Activated CD4-positive, alpha-beta memory T cell treated with anti-CD3 and anti-CD28 coated beads, Interleukin-2, amount 10 ng/mL, durations not matched to agents 7 days and 5 days (primary cell): ENCODE data around the gene RASSF5. TPM values are rescaled to one million over a fixed set of nuclear protein-coding genes. Genes with fewer than 3 reads are reported as not detected.

ENCODE experiments used
- CTCF ChIA-PET: fragments of 350-600 bp; sonication (Branson Sonifier 250); formaldehyde crosslinking; loops from one replicate; lab custom pipeline; 2021; ENCODE audit warnings: antibody characterized with exemption, inconsistent platforms; lab: Charles Lee
- POLR2A ChIA-PET: fragments of 350-600 bp; sonication (Branson Sonifier 250); formaldehyde crosslinking; loops from one replicate; lab custom pipeline; 2021; ENCODE audit warnings: antibody characterized with exemption; lab: Charles Lee
- DNase-seq: peaks from one replicate; pipeline ENCODE4 v3.0.0-alpha.2; 2020
- H3K27ac Mint-ChIP-seq: one replicate; pipeline ENCODE4 v1.8.0; 2021; ENCODE audit warnings: mild to moderate bottlenecking, mixed read lengths
- H3K27me3 Mint-ChIP-seq: one replicate; pipeline ENCODE4 v1.8.0; 2021; ENCODE audit warnings: mixed read lengths
- H3K36me3 Mint-ChIP-seq: one replicate; pipeline ENCODE4 v1.8.0; 2021; ENCODE audit warnings: low read depth, mixed read lengths
- H3K4me1 Mint-ChIP-seq: one replicate; pipeline ENCODE4 v1.8.0; 2021; ENCODE audit warnings: mixed read lengths
- H3K4me3 Mint-ChIP-seq: one replicate; pipeline ENCODE4 v1.8.0; 2021; ENCODE audit warnings: mild to moderate bottlenecking, mixed read lengths
- H3K9me3 Mint-ChIP-seq: one replicate; pipeline ENCODE4 v1.8.0; 2021; ENCODE audit warnings: mixed read lengths
- total RNA-seq, 2 experiments: library from RNA; stranded (reverse); gene quantifications; one replicate each; pipeline ENCODE4 v1.2.3, GENCODE V29; 2021

Gene RASSF5
- total RNA-seq, 2 experiments from 2014 or later = 213 to 216 TPM

DNA sequence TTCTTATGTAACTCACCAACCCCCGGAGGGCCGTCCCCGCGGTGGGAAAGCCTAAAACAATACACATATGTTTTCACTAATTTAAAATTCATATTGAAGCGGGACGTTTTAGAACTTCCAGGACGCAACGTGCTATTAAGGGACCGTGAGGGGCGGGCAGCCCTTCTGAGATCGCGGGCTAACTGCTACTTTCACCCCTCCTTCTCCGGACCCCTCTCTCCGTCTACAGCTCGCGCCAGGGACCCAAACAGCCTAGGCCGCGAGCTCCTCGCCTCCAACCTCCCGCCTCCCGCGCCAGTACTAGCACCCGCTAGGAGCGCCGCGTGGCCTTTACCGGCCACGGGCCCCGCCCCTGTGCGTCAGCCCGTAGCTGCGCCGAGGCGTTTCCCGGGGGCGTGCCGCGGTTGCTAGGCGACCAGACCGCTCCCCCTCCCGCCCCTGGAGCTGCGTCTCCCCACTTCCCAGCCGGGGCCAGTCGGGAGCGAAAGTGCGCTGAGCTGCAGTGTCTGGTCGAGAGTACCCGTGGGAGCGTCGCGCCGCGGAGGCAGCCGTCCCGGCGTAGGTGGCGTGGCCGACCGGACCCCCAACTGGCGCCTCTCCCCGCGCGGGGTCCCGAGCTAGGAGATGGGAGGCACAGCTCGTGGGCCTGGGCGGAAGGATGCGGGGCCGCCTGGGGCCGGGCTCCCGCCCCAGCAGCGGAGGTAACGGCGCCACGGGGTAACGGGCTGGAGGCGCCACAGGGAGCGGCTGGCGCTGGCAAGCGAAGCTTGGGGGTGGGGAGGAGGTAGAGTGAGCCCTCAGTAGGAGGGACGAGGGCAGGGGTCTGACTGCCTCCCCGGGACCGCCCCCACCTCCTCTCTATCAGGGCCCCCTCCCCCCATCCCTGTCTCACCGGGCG is 128.0 kb downstream of the RASSF5 start, which contains the start of gene DYRK3:
Gene DYRK3, plus strand, starts transcription at position 457 of the 898 bp plus-strand sequence. Its CDS starts 168 bp downstream, at position 625.
- Mint-ChIP-seq H3K4me3 (peak within 1 kb of the TSS; percentile 80), H3K27ac (peak within 1 kb of the TSS; percentile 80), H3K36me3 (no peaks in the 10 kb centered on the region), H3K9me3 (no peaks in the 10 kb centered on the region), H3K4me1 (peaks cover 36% of the 10 kb centered on the region), H3K27me3 (peaks cover 23% of the 10 kb centered on the region)
- CTCF ChIA-PET = interaction anchor here (0.6 to 8.8 kb wide), 46 partner anchors 9 to 1162 kb away, joined by 3 to 250 read pairs (median 4); partner anchors contain the start of genes EIF2D and FCMR
- DNase-seq = peak; percentile 95
- POLR2A ChIA-PET = interaction anchor here (0.7 to 3.1 kb wide), 15 partner anchors 14 to 286 kb away, joined by 3 to 33 read pairs (median 4); partner anchors contain the start of genes EIF2D, FCMR and IKBKE

DNA sequence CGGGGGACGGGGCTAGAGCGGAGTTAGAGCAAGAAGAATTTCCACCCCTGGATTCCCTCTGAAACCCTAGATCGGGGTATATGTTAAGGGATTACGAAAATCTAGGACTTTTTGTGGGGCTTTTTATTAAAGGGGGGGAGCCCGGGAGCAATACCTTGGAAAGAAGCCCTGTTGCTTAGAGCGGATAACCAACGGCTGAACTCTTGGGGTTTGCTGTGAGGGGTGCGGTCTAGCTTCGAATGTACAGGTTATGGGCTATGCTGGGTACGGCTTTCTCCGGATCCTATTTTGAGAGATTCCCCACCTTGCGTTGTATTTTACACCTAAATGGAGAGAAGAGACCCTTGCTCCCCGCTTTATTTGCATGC is 128.6 kb downstream of the RASSF5 start:
- Mint-ChIP-seq H3K36me3 (no peaks in the 10 kb centered on the region), H3K4me3 (peak overlapping the region; percentile 80), H3K4me1 (peaks cover 36% of the 10 kb centered on the region), H3K9me3 (no peaks in the 10 kb centered on the region), H3K27me3 (peaks cover 22% of the 10 kb centered on the region), H3K27ac (no peak overlapping the region)
- ChIA-PET POLR2A (interaction anchor here (0.8 to 3.1 kb wide), 12 partner anchors 13 to 166 kb away, joined by 3 to 33 read pairs (median 6); partner anchors contain the start of genes EIF2D and IKBKE), CTCF (interaction anchor here (0.6 to 8.8 kb wide), 22 partner anchors 9 to 1161 kb away, joined by 3 to 250 read pairs (median 7); partner anchors contain the start of genes EIF2D and FCMR)
- DNase-seq = peak; percentile 25

DNA sequence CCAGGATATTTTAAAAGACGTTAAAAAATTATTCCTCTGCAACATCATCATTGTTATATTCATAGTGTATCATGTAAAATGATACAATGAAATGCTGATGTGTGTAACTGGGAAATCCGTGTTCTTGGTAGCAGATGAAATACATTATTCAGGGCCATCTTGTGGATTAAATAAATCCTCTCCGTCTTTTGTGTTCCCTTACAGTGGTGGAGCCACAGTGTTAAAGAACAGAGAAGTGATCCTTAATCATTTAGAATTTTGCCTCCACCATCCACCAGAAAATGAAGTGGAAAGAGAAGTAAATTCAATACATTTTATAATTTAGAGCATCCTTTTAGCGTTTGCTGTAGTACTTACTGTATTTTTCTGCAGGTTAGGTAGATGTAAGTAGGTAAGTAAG is 129.3 kb downstream of the RASSF5 start:
- H3K4me1 Mint-ChIP-seq = peaks cover 36% of the 10 kb centered on the region
- H3K36me3 Mint-ChIP-seq = no peaks in the 10 kb centered on the region
- POLR2A ChIA-PET = interaction anchor here (1.7 to 3.1 kb wide), 2 partner anchors 27 kb away, joined by 6 to 33 read pairs; no protein-coding TSS in a partner anchor
- peaks cover 16% of the 10 kb centered on the region for H3K27me3 Mint-ChIP-seq
- H3K9me3 Mint-ChIP-seq = no peaks in the 10 kb centered on the region
- CTCF ChIA-PET = interaction anchor here (0.9 to 8.8 kb wide), 9 partner anchors 9 to 173 kb away, joined by 3 to 250 read pairs (median 5); partner anchors contain the start of gene EIF2D
- no peak overlapping the region for H3K27ac Mint-ChIP-seq
- no peak for DNase-seq
- peak overlapping the region; percentile 9 for H3K4me3 Mint-ChIP-seq

DNA sequence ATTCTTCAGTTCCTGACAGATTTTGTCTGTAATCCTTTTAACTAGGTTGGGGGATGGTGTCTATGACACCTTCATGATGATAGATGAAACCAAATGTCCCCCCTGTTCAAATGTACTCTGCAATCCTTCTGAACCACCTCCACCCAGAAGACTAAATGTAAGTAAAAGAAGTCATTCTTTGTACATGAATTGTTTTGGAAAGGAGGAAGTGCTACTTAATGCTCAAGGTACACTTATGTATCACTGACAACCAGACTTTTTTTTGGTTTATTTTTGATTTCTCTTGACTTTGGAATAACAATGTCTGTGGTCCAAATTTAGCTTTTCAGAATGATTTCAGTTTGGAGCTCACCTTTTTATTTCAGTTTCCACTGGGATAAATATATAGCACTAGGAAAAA is 130.3 kb downstream of the RASSF5 start:
- Mint-ChIP-seq H3K4me1 (peaks cover 36% of the 10 kb centered on the region), H3K4me3 (no peak overlapping the region), H3K9me3 (no peaks in the 10 kb centered on the region), H3K27ac (no peak overlapping the region), H3K36me3 (no peaks in the 10 kb centered on the region), H3K27me3 (peaks cover 9% of the 10 kb centered on the region)
- DNase-seq = no peak
- CTCF ChIA-PET = interaction anchor here (0.9 to 8.8 kb wide), 5 partner anchors 10 to 172 kb away, joined by 3 to 250 read pairs (median 4); partner anchors contain the start of gene EIF2D
- POLR2A ChIA-PET = interaction anchor here (1.7 kb wide), 1 partner anchor 26 kb away, joined by 6 read pairs; no protein-coding TSS in a partner anchor

Other genes starting within 250 kb of the RASSF5 start
- gene IKBKE, start 37.1 kb upstream of the RASSF5 start, total RNA-seq = 10 to 100 TPM; 61.8 to 63.6 TPM
- gene EIF2D, start 104.9 kb downstream of the RASSF5 start, total RNA-seq = 10 to 100 TPM; 42.2 to 43.1 TPM
- gene DYRK3, start 128.0 kb downstream of the RASSF5 start, total RNA-seq = 1 to 10 TPM; 8.8 to 9.2 TPM
- 10 to 100 TPM; 89.1 to 95.2 TPM for gene MAPKAPK2, start 177.4 kb downstream of the RASSF5 start, total RNA-seq